ENCODE data around the gene BRMS1.
A peak's percentile ranks its signal among the peaks of the same experiment; 100 is the strongest.
"Not testable (repeated sequence)": the region's sequence is repeated elsewhere in the genome, so short reads cannot be mapped to it uniquely, and the experiment has no call there.

BRMS1 gene

DNA sequence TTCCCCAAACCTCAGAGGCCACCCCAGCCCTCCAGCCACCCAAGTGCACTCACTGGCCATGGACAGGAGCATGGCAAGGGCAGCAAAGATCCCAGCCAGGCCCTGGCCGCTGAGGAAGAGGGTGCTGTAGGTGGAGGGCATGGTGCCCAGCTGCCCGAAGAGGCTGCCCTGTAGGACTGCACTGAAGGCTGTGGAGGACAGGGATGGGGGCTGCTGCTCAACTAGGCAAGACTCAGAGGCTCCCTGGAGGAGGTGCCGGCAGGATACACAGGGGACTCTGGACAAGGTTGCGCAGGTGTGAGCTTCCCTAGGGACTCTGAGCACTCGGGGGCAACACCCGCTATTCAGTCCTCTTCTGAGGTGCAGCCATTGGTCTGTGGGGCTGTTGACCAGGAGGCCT is 23.6 kb upstream of the BRMS1 start:
- Mint-ChIP-seq H3K4me1 (ENCODE audit: low read depth in 2 of 2) (peaks cover 0 to 7% of the 10 kb centered on the region in 2 donors), H3K27me3 (no peaks in the 10 kb centered on the region), H3K27ac (peak overlapping the region in 1 of 2 donors; percentile 66), H3K4me3 (no peak overlapping the region), H3K36me3 (ENCODE audit: insufficient read depth) (no peaks in the 10 kb centered on the region), H3K9me3 (no peaks in the 10 kb centered on the region)
- ATAC-seq (replicated peaks) (no peak), DNase-seq (no peak)

- peak overlapping the region in 1 of 2 donors; percentile 32 for H3K27ac Mint-ChIP-seq
Observed at GRCh38 chr11:66367561-66368312, 22.8 kb upstream of the BRMS1 start.

GRCh38 chr11:66366844-66367477 is 22.1 kb upstream of the BRMS1 start:
- H3K36me3 Mint-ChIP-seq (ENCODE audit: insufficient read depth), result no peaks in the 10 kb centered on the region
- DNase-seq (no peak), ATAC-seq (replicated peaks) (no peak)
- H3K4me3 Mint-ChIP-seq, result no peak overlapping the region
- no peaks in the 10 kb centered on the region for H3K27me3 Mint-ChIP-seq
- H3K27ac Mint-ChIP-seq, result peak overlapping the region in 1 of 2 donors; percentile 32
- H3K9me3 Mint-ChIP-seq, result no peaks in the 10 kb centered on the region
- H3K4me1 Mint-ChIP-seq (ENCODE audit: low read depth in 2 of 2), result peaks cover 0 to 7% of the 10 kb centered on the region in 2 donors

More at GRCh38 chr11:66367561-66368312, 22.8 kb upstream of the BRMS1 start:
- H3K4me3 Mint-ChIP-seq, result no peak overlapping the region
- DNase-seq (no peak), ATAC-seq (replicated peaks) (no peak)
- no peaks in the 10 kb centered on the region for H3K27me3 Mint-ChIP-seq
- peaks cover 0 to 7% of the 10 kb centered on the region in 2 donors for H3K4me1 Mint-ChIP-seq (ENCODE audit: low read depth in 2 of 2)
- no peaks in the 10 kb centered on the region for H3K36me3 Mint-ChIP-seq (ENCODE audit: insufficient read depth)
- no peaks in the 10 kb centered on the region for H3K9me3 Mint-ChIP-seq

DNA sequence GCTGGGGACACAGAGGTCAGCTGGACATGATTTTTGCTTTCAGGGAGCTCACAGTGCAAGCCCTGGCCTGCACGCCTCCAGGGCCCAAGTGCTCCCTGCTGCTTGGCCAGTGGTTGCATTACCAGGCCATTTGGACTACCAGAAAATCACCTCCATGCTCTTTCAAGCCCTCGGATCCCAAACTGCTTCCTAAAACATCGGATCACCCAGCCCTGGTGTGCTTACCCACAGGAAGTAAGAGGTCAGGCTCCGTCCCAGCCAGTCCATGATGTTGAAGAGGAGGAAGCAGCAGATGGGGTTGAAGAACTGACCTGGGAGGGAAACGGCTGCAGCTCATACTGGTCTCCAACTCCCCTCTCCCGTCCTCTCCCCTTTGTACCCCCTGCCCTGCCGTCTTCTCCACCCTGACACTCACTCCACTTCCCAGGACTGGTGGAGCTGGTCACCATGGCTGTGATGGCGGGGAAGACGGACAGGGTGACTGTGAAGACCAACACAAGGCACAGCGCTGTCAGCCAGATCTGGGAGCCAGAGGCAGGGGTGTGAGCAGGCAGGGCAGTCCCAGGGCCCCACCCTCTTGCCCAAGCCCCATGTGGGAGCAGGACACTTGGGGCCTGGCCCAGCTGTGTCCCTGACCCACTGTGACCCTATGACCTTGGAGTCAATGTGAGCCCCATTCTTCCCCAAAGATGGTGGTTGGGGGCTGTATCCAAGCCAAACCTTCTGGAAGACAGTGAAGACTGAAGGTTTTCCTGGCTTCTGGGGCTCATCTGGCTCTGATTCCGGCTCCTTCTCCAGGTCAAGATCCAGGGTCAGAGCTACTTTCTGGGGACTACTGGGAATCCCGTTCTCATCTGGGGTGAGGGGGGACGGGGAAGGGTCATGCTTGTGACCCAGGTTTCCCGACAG is 21.1 kb upstream of the BRMS1 start:
- DNase-seq (no peak), ATAC-seq (replicated peaks) (no peak)
- H3K9me3 Mint-ChIP-seq, result no peaks in the 10 kb centered on the region
- H3K27ac Mint-ChIP-seq, result no peak overlapping the region
- peaks cover 0 to 6% of the 10 kb centered on the region in 2 donors for H3K4me1 Mint-ChIP-seq (ENCODE audit: low read depth in 2 of 2)
- no peaks in the 10 kb centered on the region for H3K27me3 Mint-ChIP-seq
- no peaks in the 10 kb centered on the region for H3K36me3 Mint-ChIP-seq (ENCODE audit: insufficient read depth)
- H3K4me3 Mint-ChIP-seq, result no peak overlapping the region

- H3K27ac Mint-ChIP-seq, result no peak overlapping the region
- H3K4me1 Mint-ChIP-seq (ENCODE audit: low read depth in 2 of 2), result peaks cover 0 to 4% of the 10 kb centered on the region in 2 donors
- H3K9me3 Mint-ChIP-seq, result no peaks in the 10 kb centered on the region
- DNase-seq (no peak), ATAC-seq (replicated peaks) (no peak)
- no peaks in the 10 kb centered on the region for H3K27me3 Mint-ChIP-seq
- no peak overlapping the region for H3K4me3 Mint-ChIP-seq
- no peaks in the 10 kb centered on the region for H3K36me3 Mint-ChIP-seq (ENCODE audit: insufficient read depth)
Observed at GRCh38 chr11:66365166-66365565, 20.3 kb upstream of the BRMS1 start.

DNA sequence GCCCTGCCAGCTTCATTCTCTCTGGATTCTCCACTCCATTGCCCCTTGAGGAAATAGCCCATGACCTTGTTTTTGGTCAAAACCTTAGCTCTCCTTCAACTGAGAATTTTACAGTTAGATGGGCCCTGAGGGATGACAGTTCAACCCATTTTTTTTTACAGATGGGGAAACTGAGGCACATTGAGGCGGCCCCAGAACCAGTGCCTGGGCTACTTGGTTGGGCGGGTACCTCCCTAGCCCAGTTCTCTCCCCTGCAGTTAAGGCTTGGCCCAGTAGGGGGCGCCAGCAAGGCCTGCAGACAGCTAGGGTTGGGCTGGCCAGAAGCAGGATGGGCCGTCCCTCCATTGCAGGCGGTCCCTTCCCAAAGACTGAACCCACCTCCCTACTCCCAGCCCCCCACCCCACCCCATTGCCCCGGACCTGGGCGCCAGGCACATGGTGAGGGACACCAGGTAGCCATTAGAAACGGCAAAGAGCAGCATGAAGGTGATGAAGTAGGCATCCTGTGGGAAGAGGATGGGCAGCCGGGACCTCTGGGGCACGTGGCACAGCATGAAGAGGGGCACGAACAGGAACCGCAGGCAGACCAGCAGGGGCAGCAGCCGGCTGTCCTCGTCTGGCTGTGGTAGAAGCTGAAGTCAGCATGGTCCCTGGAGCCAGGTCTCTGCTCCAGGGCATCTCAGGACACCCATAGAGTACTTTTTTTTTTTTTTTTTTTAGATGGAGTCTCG is 19.1 kb upstream of the BRMS1 start:
- peak overlapping the region in 1 of 2 donors; percentile 16 for H3K27ac Mint-ChIP-seq
- no peaks in the 10 kb centered on the region for H3K9me3 Mint-ChIP-seq
- no peaks in the 10 kb centered on the region for H3K27me3 Mint-ChIP-seq
- DNase-seq (peak; percentile 61 to 63 (median 62)), ATAC-seq (replicated peaks) (peak; percentile 69)
- no peak overlapping the region for H3K4me3 Mint-ChIP-seq
- no peaks in the 10 kb centered on the region for H3K4me1 Mint-ChIP-seq (ENCODE audit: low read depth in 2 of 2)
- H3K36me3 Mint-ChIP-seq (ENCODE audit: insufficient read depth), result no peaks in the 10 kb centered on the region

DNA sequence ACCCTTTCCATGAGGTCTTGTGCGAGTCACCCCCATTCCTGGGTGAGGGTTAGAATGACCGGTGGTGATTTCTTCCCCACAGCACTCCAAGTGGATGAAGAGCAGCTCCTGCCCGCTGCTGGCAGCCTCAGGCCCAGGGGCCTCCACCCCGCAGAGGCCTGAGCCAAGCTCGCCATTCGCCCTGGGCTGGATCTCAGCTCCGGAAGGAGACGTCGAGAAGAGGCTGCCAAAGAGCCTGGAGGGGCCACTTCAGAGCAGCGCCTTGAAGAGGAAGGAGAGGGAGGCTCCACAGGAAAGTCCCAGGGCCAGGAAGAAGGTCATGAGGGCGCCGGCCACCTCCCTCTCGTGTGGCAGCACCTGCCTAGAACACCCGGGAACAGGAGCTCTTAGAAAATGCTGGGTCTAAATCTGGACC is 18.3 kb upstream of the BRMS1 start:
- no peaks in the 10 kb centered on the region for H3K4me1 Mint-ChIP-seq (ENCODE audit: low read depth in 2 of 2)
- H3K27ac Mint-ChIP-seq, result no peak overlapping the region
- H3K27me3 Mint-ChIP-seq, result no peaks in the 10 kb centered on the region
- H3K36me3 Mint-ChIP-seq (ENCODE audit: insufficient read depth), result no peaks in the 10 kb centered on the region
- H3K4me3 Mint-ChIP-seq, result no peak overlapping the region
- no peak for DNase-seq
- no peaks in the 10 kb centered on the region for H3K9me3 Mint-ChIP-seq
- no peak for ATAC-seq (replicated peaks)

- no peak for ATAC-seq (replicated peaks)
- no peak for DNase-seq
- Mint-ChIP-seq H3K4me1 (ENCODE audit: low read depth in 2 of 2) (no peaks in the 10 kb centered on the region), H3K9me3 (no peaks in the 10 kb centered on the region), H3K27ac (no peak overlapping the region), H3K36me3 (ENCODE audit: insufficient read depth) (no peaks in the 10 kb centered on the region), H3K4me3 (no peak overlapping the region), H3K27me3 (no peaks in the 10 kb centered on the region)
Observed at GRCh38 chr11:66362481-66363147, 17.7 kb upstream of the BRMS1 start.

DNA sequence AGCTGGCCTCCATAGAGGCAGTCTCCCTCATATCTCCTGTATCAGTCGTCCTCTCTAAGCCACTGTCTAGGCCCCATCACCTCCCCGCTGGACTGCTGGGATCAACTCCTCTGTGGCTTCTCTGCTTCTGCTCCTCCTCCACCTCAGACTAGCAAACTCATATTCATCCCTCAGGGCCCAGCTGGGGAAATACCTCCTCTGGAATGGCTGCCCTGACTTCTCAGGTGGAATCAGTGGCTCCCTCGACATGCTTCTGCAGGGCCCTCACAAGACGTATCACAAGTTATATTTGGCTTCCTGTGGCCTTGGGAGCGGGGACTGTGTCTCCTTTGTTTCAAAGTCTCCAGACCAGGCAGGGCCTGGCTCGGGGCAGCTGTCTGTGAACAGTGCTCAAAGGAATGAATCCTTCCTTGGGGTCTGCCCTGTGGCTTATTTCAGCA is 16.6 kb upstream of the BRMS1 start:
- no peak overlapping the region for H3K27ac Mint-ChIP-seq
- H3K4me3 Mint-ChIP-seq, result no peak overlapping the region
- H3K9me3 Mint-ChIP-seq, result no peaks in the 10 kb centered on the region
- DNase-seq (no peak), ATAC-seq (replicated peaks) (no peak)
- no peaks in the 10 kb centered on the region for H3K4me1 Mint-ChIP-seq (ENCODE audit: low read depth in 2 of 2)
- H3K27me3 Mint-ChIP-seq, result no peaks in the 10 kb centered on the region
- no peaks in the 10 kb centered on the region for H3K36me3 Mint-ChIP-seq (ENCODE audit: insufficient read depth)

DNA sequence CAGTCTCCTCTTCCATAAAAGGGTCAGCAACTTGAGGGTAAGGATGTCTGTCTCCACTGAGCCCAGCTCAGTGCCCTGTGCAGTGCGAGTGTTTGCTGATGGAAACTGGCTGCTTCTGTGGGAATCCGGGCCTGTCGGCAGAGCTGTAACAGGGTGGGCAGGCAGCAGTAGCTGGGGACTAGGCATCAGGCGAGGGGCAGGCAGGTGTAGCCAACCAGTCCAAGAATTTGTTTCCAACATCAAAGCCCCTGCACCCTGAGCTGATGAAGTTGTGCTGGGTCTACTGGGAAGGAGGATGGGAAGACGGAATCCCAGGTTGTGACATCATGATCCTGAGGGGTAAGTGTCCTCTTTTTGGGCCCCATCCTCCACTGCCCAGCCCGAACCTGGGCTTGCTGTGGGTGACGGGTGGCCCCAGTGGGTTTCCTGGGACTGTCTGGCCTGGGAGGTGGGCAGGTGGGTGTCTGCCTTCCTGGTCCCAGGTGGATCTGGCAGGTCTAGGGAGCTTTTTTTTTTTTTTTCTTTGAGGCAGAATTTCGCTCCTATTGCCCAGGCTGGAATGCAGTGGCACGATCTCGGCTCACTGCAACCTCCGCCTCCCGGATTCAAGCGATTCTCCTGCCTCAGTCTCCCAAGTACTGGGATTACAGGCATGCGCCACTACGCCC is 15.6 kb upstream of the BRMS1 start:
- H3K4me3 Mint-ChIP-seq, result no peak overlapping the region

DNA sequence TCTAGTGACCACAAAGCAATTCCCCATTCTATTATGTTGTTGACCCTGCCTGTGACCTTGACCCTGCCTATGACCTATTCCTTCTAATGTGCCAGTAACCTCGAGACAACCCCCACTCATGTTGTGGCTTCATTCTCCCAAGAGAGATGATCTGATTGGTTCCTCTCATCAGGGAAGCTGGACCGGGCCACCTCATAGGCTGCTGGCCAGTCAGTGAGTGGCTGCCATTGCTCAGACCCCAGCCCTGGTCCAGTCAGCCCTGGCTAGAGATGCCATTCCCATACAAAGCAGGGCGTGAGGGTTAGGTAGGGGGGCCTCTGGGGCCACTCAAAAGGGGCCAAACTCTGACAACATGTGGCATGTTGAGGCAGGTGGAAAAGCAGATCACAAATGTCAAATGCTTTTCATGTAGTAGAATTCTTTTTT is 14.8 kb upstream of the BRMS1 start:
- Mint-ChIP-seq H3K4me3 (no peak overlapping the region), H3K27ac (no peak overlapping the region), H3K27me3 (no peaks in the 10 kb centered on the region), H3K4me1 (ENCODE audit: low read depth in 2 of 2) (no peaks in the 10 kb centered on the region), H3K9me3 (no peaks in the 10 kb centered on the region), H3K36me3 (ENCODE audit: insufficient read depth) (peaks cover 3% of the 10 kb centered on the region)
- ATAC-seq (replicated peaks) (no peak), DNase-seq (no peak)

More for the DNA sequence above, 15.6 kb upstream of the BRMS1 start:
- ATAC-seq (replicated peaks) (no peak), DNase-seq (no peak)
- Mint-ChIP-seq H3K27me3 (no peaks in the 10 kb centered on the region), H3K4me1 (ENCODE audit: low read depth in 2 of 2) (no peaks in the 10 kb centered on the region), H3K36me3 (ENCODE audit: insufficient read depth) (peaks cover 1% of the 10 kb centered on the region), H3K9me3 (no peaks in the 10 kb centered on the region), H3K27ac (no peak overlapping the region)

- not testable (repeated sequence) for DNase-seq; H3K27me3 Mint-ChIP-seq; H3K4me1 Mint-ChIP-seq (ENCODE audit: low read depth in 2 of 2); H3K9me3 Mint-ChIP-seq; ATAC-seq (replicated peaks); H3K4me3 Mint-ChIP-seq; H3K27ac Mint-ChIP-seq
- peaks cover 33% of the 10 kb centered on the region for H3K36me3 Mint-ChIP-seq (ENCODE audit: insufficient read depth)
Observed at GRCh38 chr11:66350560-66351235, 5.8 kb upstream of the BRMS1 start.
